Loucy (cell line): Measurements from ENCODE around the gene TJAP1.

Experiments used
- H2AFZ ChIP-seq: fragments of 200-600 bp; sonication (generic); 2 replicates; pipeline ENCODE4 v1.6.0; 2016; ENCODE audit warnings: antibody characterized with exemption, mild to moderate bottlenecking, low read length, moderate library complexity
- H3F3A ChIP-seq: fragments of 200-600 bp; 2 replicates; pipeline ENCODE4 v1.6.0; 2016; ENCODE audit warnings: antibody characterized with exemption, low read depth, mild to moderate bottlenecking
- H3K27me3 ChIP-seq: fragments of 200-600 bp; sonication (generic); 2 replicates; pipeline ENCODE4 v1.6.1; 2014; ENCODE audit warnings: low read length, mild to moderate bottlenecking; ENCODE audit not compliant: insufficient read depth, poor library complexity, severe bottlenecking
- H3K36me3 ChIP-seq: fragments of 200-600 bp; sonication (generic); 2 replicates; pipeline ENCODE4 v1.6.1; 2016; ENCODE audit warnings: low read length; ENCODE audit not compliant: insufficient read depth
- H3K4me1 ChIP-seq: fragments of 200-600 bp; sonication (generic); 2 replicates; pipeline ENCODE4 v1.5.1; 2014; ENCODE audit warnings: low read length, mild to moderate bottlenecking; ENCODE audit not compliant: insufficient read depth, poor library complexity, severe bottlenecking
- H3K4me2 ChIP-seq: fragments of 200-600 bp; sonication (generic); 2 replicates; pipeline ENCODE4 v1.6.0; 2014; ENCODE audit warnings: antibody characterized with exemption, low read length, low read depth, mild to moderate bottlenecking; ENCODE audit not compliant: poor library complexity, severe bottlenecking
- H3K4me3 ChIP-seq: fragments of 200-600 bp; sonication (generic); 2 replicates; pipeline ENCODE4 v1.5.1; 2014; ENCODE audit warnings: low read length, mild to moderate bottlenecking, mixed read lengths; ENCODE audit not compliant: poor library complexity, severe bottlenecking
- H3K79me2 ChIP-seq: fragments of 200-600 bp; sonication (generic); 2 replicates; pipeline ENCODE4 v1.6.1; 2014; ENCODE audit warnings: low read length; ENCODE audit not compliant: insufficient read depth
- H3K9ac ChIP-seq: fragments of 200-600 bp; sonication (generic); 2 replicates; pipeline ENCODE4 v1.6.0; 2014; ENCODE audit warnings: mild to moderate bottlenecking, low read depth, low read length, moderate library complexity; ENCODE audit not compliant: poor library complexity, severe bottlenecking
- H3K9me2 ChIP-seq: fragments of 200-600 bp; sonication (generic); replicated peaks from 2 replicates; pipeline ENCODE4 v1.6.1; 2016; ENCODE audit warnings: low read depth, low read length, mixed read lengths
- H3K9me3 ChIP-seq: fragments of 200-600 bp; sonication (generic); 2 replicates; pipeline ENCODE4 v1.6.1; 2014; ENCODE audit warnings: mild to moderate bottlenecking, antibody characterized with exemption, low read length, low read depth; ENCODE audit not compliant: insufficient read depth
- H4K20me1 ChIP-seq: fragments of 200-600 bp; sonication (generic); 2 replicates; pipeline ENCODE4 v1.6.0; 2014; ENCODE audit warnings: antibody characterized with exemption, low read length, mild to moderate bottlenecking; ENCODE audit not compliant: insufficient read depth, poor library complexity, severe bottlenecking
- EZH2phosphoT487 ChIP-seq: fragments of 200-600 bp; IDR thresholded peaks from 2 replicates; pipeline ENCODE4 v1.6.1; 2018; ENCODE audit warnings: antibody characterized with exemption, mild to moderate bottlenecking, moderate library complexity, borderline replicate concordance
- TF ChIP-seq, protein P1 (sequence below): fragments of 200-600 bp; sonication (generic); conservative IDR thresholded peaks from 2 replicates; pipeline ENCODE4 v1.5.1; 2014; ENCODE audit warnings: mild to moderate bottlenecking, antibody characterized with exemption, low read length

TJAP1 gene

DNA sequence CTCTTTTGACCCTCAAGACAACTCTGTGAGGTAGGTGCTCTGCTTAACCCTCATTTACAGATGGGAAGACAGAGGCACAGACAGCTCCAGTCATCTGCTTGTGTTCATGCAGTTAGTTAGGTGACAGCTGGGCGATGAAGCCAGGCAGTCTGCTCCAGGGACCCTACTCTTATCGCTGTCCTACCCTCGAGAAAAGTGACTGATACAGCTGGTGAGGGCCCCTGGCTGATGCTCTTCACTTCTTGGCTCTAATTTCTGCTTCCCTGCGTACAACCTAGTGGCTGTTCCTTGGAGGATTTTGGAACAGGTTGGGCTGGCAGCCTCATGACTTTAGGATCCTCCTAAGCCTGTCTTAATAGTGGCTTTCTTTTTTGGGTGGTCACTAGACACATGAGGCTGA is 9.1 kb upstream of the TJAP1 start:
- Histone ChIP-seq H2AFZ (no peak overlapping the region), H3K9ac (no peak overlapping the region)

GRCh38 chr6:43468748-43469681 is 8.4 kb upstream of the TJAP1 start:
- Histone ChIP-seq H3K4me3 (no peak overlapping the region), H3K9me3 (no peaks in the 10 kb centered on the region), H3F3A (no peaks in the 10 kb centered on the region), H4K20me1 (no peaks in the 10 kb centered on the region), H3K27me3 (no peaks in the 10 kb centered on the region), H3K4me1 (no peaks in the 10 kb centered on the region), H3K9me2 (no peaks in the 10 kb centered on the region), H3K36me3 (no peaks in the 10 kb centered on the region), H3K4me2 (no peak overlapping the region), H2AFZ (no peak overlapping the region), H3K79me2 (no peaks in the 10 kb centered on the region), H3K9ac (no peak overlapping the region)
- TF ChIP-seq, protein P1, sequence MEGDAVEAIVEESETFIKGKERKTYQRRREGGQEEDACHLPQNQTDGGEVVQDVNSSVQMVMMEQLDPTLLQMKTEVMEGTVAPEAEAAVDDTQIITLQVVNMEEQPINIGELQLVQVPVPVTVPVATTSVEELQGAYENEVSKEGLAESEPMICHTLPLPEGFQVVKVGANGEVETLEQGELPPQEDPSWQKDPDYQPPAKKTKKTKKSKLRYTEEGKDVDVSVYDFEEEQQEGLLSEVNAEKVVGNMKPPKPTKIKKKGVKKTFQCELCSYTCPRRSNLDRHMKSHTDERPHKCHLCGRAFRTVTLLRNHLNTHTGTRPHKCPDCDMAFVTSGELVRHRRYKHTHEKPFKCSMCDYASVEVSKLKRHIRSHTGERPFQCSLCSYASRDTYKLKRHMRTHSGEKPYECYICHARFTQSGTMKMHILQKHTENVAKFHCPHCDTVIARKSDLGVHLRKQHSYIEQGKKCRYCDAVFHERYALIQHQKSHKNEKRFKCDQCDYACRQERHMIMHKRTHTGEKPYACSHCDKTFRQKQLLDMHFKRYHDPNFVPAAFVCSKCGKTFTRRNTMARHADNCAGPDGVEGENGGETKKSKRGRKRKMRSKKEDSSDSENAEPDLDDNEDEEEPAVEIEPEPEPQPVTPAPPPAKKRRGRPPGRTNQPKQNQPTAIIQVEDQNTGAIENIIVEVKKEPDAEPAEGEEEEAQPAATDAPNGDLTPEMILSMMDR = no peak
- no peak for TF ChIP-seq EZH2phosphoT487

More for the DNA sequence above, 9.1 kb upstream of the TJAP1 start:
- Histone ChIP-seq H3K36me3 (no peaks in the 10 kb centered on the region), H3F3A (no peaks in the 10 kb centered on the region), H3K27me3 (no peaks in the 10 kb centered on the region), H3K4me2 (no peak overlapping the region), H3K79me2 (no peaks in the 10 kb centered on the region), H3K9me3 (no peaks in the 10 kb centered on the region), H4K20me1 (no peaks in the 10 kb centered on the region), H3K4me3 (no peak overlapping the region), H3K4me1 (no peaks in the 10 kb centered on the region), H3K9me2 (no peaks in the 10 kb centered on the region)
- TF ChIP-seq EZH2phosphoT487 = no peak
- TF ChIP-seq, protein P1 = no peak

- no peaks in the 10 kb centered on the region for H3K79me2 ChIP-seq
- no peaks in the 10 kb centered on the region for H3F3A ChIP-seq
- no peaks in the 10 kb centered on the region for H3K27me3 ChIP-seq
- no peak overlapping the region for H3K4me2 ChIP-seq
- no peaks in the 10 kb centered on the region for H3K4me1 ChIP-seq
- TF ChIP-seq EZH2phosphoT487 = no peak
- TF ChIP-seq, protein P1 = no peak
- H3K36me3 ChIP-seq = no peaks in the 10 kb centered on the region
- H4K20me1 ChIP-seq = no peaks in the 10 kb centered on the region
- no peak overlapping the region for H3K4me3 ChIP-seq
- no peak overlapping the region for H2AFZ ChIP-seq
- H3K9me2 ChIP-seq = no peaks in the 10 kb centered on the region
- H3K9ac ChIP-seq = no peak overlapping the region
- no peaks in the 10 kb centered on the region for H3K9me3 ChIP-seq
Measured at GRCh38 chr6:43469947-43470346, 7.4 kb upstream of the TJAP1 start.
